ENCODE measurements around the gene MVB12B. TPM values are rescaled to one million over a fixed set of nuclear protein-coding genes. Genes with fewer than 3 reads are reported as not detected.

The MVB12B gene
- total RNA-seq, 1 donor from 2014 or later = 20.2 TPM

- peaks cover 40% of the 10 kb centered on the region for H3K36me3 Mint-ChIP-seq (ENCODE audit: unreplicated experiment)
- H3K27ac Mint-ChIP-seq (ENCODE audit: unreplicated experiment) = no peak overlapping the region
- H3K27me3 Mint-ChIP-seq (ENCODE audit: unreplicated experiment) = no peaks in the 10 kb centered on the region
- no peak for DNase-seq (ENCODE audit: extremely low spot score, unreplicated experiment)
- H3K4me1 Mint-ChIP-seq (ENCODE audit: unreplicated experiment) = peaks cover 7% of the 10 kb centered on the region
- TF ChIP-seq CTCF (IDR thresholded peaks at IDR 0.05) = no peak
- no peaks in the 10 kb centered on the region for H3K9me3 Mint-ChIP-seq (ENCODE audit: unreplicated experiment)
- H3K4me3 Mint-ChIP-seq (ENCODE audit: unreplicated experiment) = no peak overlapping the region
Measured at GRCh38 chr9:126390923-126391322, 64.3 kb downstream of the MVB12B start.

- Mint-ChIP-seq H3K27ac (ENCODE audit: unreplicated experiment) (no peak overlapping the region), H3K9me3 (ENCODE audit: unreplicated experiment) (no peaks in the 10 kb centered on the region), H3K4me1 (ENCODE audit: unreplicated experiment) (peaks cover 7% of the 10 kb centered on the region), H3K4me3 (ENCODE audit: unreplicated experiment) (no peak overlapping the region), H3K36me3 (ENCODE audit: unreplicated experiment) (peaks cover 39% of the 10 kb centered on the region), H3K27me3 (ENCODE audit: unreplicated experiment) (no peaks in the 10 kb centered on the region)
- DNase-seq (ENCODE audit: extremely low spot score, unreplicated experiment) = no peak
- TF ChIP-seq CTCF (IDR thresholded peaks at IDR 0.05) = no peak
Measured at GRCh38 chr9:126391713-126392661, 65.4 kb downstream of the MVB12B start.

GRCh38 chr9:126392662-126393371 is 66.2 kb downstream of the MVB12B start:
- Mint-ChIP-seq H3K27ac (ENCODE audit: unreplicated experiment) (no peak overlapping the region), H3K9me3 (ENCODE audit: unreplicated experiment) (no peaks in the 10 kb centered on the region), H3K4me3 (ENCODE audit: unreplicated experiment) (no peak overlapping the region), H3K4me1 (ENCODE audit: unreplicated experiment) (peaks cover 7% of the 10 kb centered on the region), H3K36me3 (ENCODE audit: unreplicated experiment) (peaks cover 34% of the 10 kb centered on the region), H3K27me3 (ENCODE audit: unreplicated experiment) (no peaks in the 10 kb centered on the region)
- no peak for TF ChIP-seq CTCF (IDR thresholded peaks at IDR 0.05)
- DNase-seq (ENCODE audit: extremely low spot score, unreplicated experiment) = no peak

- no peak overlapping the region for H3K27ac Mint-ChIP-seq (ENCODE audit: unreplicated experiment)
- H3K36me3 Mint-ChIP-seq (ENCODE audit: unreplicated experiment) = peaks cover 26% of the 10 kb centered on the region
- DNase-seq (ENCODE audit: extremely low spot score, unreplicated experiment) = no peak
- no peaks in the 10 kb centered on the region for H3K9me3 Mint-ChIP-seq (ENCODE audit: unreplicated experiment)
- H3K4me1 Mint-ChIP-seq (ENCODE audit: unreplicated experiment) = peaks cover 9% of the 10 kb centered on the region
- no peak overlapping the region for H3K4me3 Mint-ChIP-seq (ENCODE audit: unreplicated experiment)
- TF ChIP-seq CTCF (IDR thresholded peaks at IDR 0.05) = no peak
- no peaks in the 10 kb centered on the region for H3K27me3 Mint-ChIP-seq (ENCODE audit: unreplicated experiment)
Measured at GRCh38 chr9:126393876-126394275, 67.2 kb downstream of the MVB12B start.

- no peak for TF ChIP-seq CTCF (IDR thresholded peaks at IDR 0.05)
- Mint-ChIP-seq H3K27me3 (ENCODE audit: unreplicated experiment) (no peaks in the 10 kb centered on the region), H3K4me3 (ENCODE audit: unreplicated experiment) (no peak overlapping the region), H3K9me3 (ENCODE audit: unreplicated experiment) (no peaks in the 10 kb centered on the region), H3K4me1 (ENCODE audit: unreplicated experiment) (peaks cover 9% of the 10 kb centered on the region), H3K36me3 (ENCODE audit: unreplicated experiment) (peaks cover 24% of the 10 kb centered on the region), H3K27ac (ENCODE audit: unreplicated experiment) (no peak overlapping the region)
- no peak for DNase-seq (ENCODE audit: extremely low spot score, unreplicated experiment)
Measured at GRCh38 chr9:126394802-126395201, 68.2 kb downstream of the MVB12B start.

Measured in osteocyte (in vitro differentiated cells).